PFSK-1 (cell line): ENCODE data around the gene GPR179. TPM values are rescaled to one million over a fixed set of nuclear protein-coding genes. Genes with fewer than 3 reads are reported as not detected.

ENCODE experiments used
- FOXP2 ChIP-seq: optimal IDR thresholded peaks from 2 replicates; pipeline ENCODE3; 2011; ENCODE audit warnings: borderline replicate concordance, control low read depth, inconsistent platforms; ENCODE audit not compliant: insufficient read depth; ENCODE audit errors: extremely low read length, extremely low read depth
- POLR2AphosphoS5 ChIP-seq: IDR thresholded peaks from 2 replicates; pipeline ENCODE4 v1.6.1; 2012; ENCODE audit warnings: low read depth, mild to moderate bottlenecking, control low read depth, low read length, moderate library complexity
- REST ChIP-seq, 2 experiments: IDR thresholded peaks; 2 replicates each; pipeline versions ENCODE4 v1.6.1 to v1.8.0; 2011 to 2012; ENCODE audit warnings: low read depth in 2 of 2, low read length in 2 of 2, control low read depth in 1 of 2, inconsistent platforms in 1 of 2, mild to moderate bottlenecking in 1 of 2, moderate library complexity in 1 of 2; ENCODE audit not compliant: insufficient read depth in 1 of 2
- SIN3A ChIP-seq: IDR thresholded peaks from 2 replicates; pipeline ENCODE4 v1.6.1; 2012; ENCODE audit warnings: mild to moderate bottlenecking, low read length, moderate library complexity, borderline replicate concordance; ENCODE audit not compliant: insufficient read depth
- TAF1 ChIP-seq: IDR thresholded peaks from 2 replicates; pipeline ENCODE4 v1.6.1; 2012; ENCODE audit warnings: low read length, control low read depth, borderline replicate concordance; ENCODE audit not compliant: insufficient read depth
- polyA plus RNA-seq: library from polyadenylated mRNA; unstranded; fragments of >200 nt; gene quantifications from one replicate; pipeline ENCODE4 v1.2.1, GENCODE V29; 2012; ENCODE audit warnings: low read depth, missing spikeins; ENCODE audit not compliant: insufficient read length

GPR179 gene
- polyA plus RNA-seq = 0.34 TPM

GRCh38 chr17:38343608-38344419 lies at the start of gene GPR179:
Gene GPR179, minus strand, starts transcription at chr17:38343956. Its CDS starts 167 bp downstream, at chr17:38343789.
- TF ChIP-seq FOXP2 (no peak), TAF1 (no peak), REST (IDR thresholded peaks at IDR 0.05; ENCODE audit: insufficient read depth in 1 of 2, low read depth in 2 of 2, low read length in 2 of 2) (no peak), POLR2AphosphoS5 (no peak), SIN3A (no peak)

- TF ChIP-seq SIN3A = no peak
Observed at GRCh38 chr17:38379448-38379847, 35.7 kb upstream of the GPR179 start.

GRCh38 chr17:38369124-38369886 lies 25.5 kb upstream of the GPR179 start:
- TF ChIP-seq FOXP2 (no peak), POLR2AphosphoS5 (no peak), SIN3A (no peak), REST (IDR thresholded peaks at IDR 0.05; ENCODE audit: insufficient read depth in 1 of 2, low read depth in 2 of 2, low read length in 2 of 2) (no peak), TAF1 (no peak)

- no peak for TF ChIP-seq FOXP2
- no peak for TF ChIP-seq SIN3A
- no peak for TF ChIP-seq REST (IDR thresholded peaks at IDR 0.05; ENCODE audit: insufficient read depth in 1 of 2, low read depth in 2 of 2, low read length in 2 of 2)
- no peak for TF ChIP-seq POLR2AphosphoS5
- no peak for TF ChIP-seq TAF1
Observed at GRCh38 chr17:38364741-38365140, 21.0 kb upstream of the GPR179 start.

GRCh38 chr17:38363016-38363415 lies 19.3 kb upstream of the GPR179 start:
- TF ChIP-seq TAF1 = no peak

- no peak for TF ChIP-seq FOXP2
- no peak for TF ChIP-seq SIN3A
- no peak for TF ChIP-seq POLR2AphosphoS5
- TF ChIP-seq REST (IDR thresholded peaks at IDR 0.05; ENCODE audit: insufficient read depth in 1 of 2, low read depth in 2 of 2, low read length in 2 of 2) = no peak
Observed at GRCh38 chr17:38361694-38362465, 18.1 kb upstream of the GPR179 start.
